GM21717 (cell line): ENCODE results near the gene ZBTB7C.

Source experiments
- ATAC-seq: cut with Tn5 transposase; IDR thresholded peaks from one replicate; pipeline ENCODE4 v1.9.1; 2021; ENCODE audit warnings: mild to moderate bottlenecking, moderate library complexity; ENCODE audit not compliant: unreplicated experiment

ZBTB7C gene

GRCh38 chr18:48219810-48220499, 189.2 kb downstream of the ZBTB7C start:
- no peak for ATAC-seq

DNA sequence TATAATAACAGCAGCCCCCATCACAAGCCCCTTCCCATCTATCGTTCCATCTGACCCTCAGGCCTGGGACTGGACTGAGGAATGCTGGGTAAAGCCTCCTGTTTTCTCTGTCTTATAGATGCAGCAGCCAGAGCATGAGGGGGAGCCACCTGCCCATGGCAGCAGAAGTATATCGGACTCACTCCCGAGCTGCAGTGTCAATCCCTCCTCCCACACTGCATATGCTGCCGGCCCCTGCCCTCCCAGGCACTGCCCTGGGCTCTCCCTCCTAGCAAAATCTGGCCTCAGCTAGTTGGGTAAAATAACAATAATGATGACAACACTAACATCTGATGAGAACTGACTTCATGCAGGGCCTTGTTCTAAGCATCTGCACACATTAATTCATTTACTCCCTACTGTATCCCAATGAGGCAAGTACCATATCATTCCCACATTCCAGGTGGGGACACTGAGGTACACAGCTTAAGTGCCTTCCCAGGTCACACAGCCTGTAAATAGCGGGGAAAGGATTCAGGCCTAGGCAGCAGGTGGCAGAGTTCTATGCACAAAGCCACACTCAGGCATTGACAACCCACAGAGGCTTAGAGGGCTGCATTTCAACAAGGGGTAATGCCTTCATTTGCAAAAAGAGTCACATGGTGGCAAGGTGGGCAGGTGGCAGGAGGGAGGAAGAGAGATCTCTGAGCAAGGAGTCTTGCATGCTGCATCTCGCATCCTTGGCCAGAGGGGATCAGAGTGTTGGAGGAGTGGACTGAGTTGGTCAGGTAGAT, 190.0 kb downstream of the ZBTB7C start:
- ATAC-seq, result no peak

DNA sequence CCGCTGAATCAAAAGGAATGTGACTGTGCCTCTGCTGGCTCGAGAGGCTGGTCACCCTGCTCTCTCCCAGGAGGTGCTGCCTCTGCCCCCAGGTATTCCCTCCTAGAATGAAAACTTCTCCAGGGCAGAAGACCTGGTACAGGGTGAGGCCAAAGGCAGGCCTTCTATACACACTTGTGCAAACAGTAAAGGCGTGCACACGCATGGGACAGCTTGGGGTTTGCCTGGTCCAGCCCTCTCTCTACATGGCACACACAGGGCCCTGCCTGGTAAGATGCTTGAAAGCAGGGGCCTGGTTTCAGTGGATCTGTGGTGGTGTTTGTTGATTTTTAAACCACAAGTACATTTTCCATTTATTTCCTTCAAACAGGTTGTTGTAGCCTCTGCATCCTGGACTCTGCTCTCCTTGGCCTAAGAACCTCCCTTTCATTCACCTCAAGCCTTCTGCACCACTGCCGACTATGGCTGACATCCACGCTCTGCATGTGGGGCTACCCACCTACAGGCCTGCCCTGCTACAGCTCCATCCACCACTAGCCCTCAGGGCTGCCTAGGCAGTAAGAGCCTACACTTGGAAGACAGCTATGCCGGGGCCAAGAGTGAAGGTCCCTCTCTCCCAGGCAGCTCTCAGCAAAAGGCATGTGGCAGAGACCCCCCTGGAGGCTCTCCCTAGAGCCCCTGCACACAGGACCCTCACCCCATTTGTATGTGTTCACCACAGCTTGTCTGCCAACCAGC, 190.7 kb downstream of the ZBTB7C start:
- no peak for ATAC-seq

DNA sequence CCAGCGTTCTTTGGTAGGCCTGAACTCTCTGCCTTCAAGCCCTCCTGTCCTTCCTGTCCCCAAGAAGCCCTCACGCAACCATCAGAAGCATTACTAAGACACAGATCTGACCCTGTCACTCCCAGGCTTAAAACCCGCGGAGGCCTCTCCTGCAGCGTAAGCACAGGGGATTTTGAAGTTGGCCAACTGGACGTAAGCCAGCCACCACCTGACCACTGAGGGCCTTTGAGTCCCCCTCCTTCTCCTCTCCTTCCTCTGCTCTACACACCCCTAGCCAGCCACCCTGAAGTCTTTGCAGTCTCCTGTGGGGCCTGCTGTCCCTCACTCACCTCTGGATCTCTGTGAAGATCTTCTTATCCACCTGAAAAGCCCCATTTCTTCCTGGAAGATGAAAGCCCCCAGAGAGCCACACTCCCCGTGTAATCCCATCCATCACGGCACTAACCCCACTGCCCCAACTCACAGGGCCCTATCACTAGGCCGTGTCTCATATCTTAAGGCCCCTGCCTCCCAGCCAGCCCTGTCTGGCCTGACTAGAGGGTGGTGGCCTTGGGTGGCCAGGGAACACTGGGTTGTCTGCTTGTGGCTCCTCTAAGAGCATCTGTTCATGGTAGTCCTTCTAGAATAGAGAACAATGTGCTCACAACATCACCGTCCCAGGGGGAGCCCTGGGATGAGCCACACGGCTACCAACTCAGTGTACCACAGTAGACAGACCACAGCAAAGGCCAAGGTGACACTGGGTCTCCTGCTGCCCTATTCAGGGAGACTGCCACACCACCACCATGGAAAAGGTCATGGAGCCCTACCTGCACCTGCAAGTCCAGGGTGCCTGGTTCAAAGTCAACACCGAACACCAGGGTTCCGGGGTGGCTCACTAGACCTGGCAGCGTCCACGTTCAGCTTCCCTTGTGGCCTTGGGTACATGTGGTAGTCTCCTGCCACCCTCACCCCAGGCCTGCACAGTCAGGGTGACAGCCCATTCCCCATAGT, 191.6 kb downstream of the ZBTB7C start:
- ATAC-seq, result no peak

GRCh38 chr18:48216639-48217257, 192.4 kb downstream of the ZBTB7C start:
- ATAC-seq, result no peak

- ATAC-seq, result no peak
Observed at GRCh38 chr18:48215876-48216638, 193.1 kb downstream of the ZBTB7C start.

DNA sequence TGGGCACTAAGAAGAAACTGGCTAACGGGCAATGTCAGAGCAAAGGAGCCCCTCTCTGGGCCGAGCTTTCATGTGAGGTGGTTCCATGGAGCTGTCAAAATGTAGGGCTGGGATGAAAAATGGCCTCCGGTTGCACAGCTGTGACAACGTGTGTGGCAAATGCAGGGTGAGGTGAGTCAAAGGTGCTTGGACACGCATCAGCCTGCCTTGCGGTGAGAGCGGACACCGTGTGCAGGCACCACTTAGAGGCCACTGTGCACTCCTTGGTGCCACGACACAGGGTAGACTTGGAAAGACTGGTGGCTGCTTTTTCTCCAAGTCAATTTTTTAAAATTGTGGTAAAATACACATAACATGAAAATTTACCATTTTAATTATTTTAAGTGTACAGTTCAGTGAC, 195.4 kb downstream of the ZBTB7C start:
- no peak for ATAC-seq

GRCh38 chr18:48208432-48209140, 200.6 kb downstream of the ZBTB7C start:
- ATAC-seq, result no peak

GRCh38 chr18:48207733-48208132, 201.4 kb downstream of the ZBTB7C start:
- ATAC-seq, result no peak

- ATAC-seq, result no peak
Observed at GRCh38 chr18:48206887-48207286, 202.3 kb downstream of the ZBTB7C start.

DNA sequence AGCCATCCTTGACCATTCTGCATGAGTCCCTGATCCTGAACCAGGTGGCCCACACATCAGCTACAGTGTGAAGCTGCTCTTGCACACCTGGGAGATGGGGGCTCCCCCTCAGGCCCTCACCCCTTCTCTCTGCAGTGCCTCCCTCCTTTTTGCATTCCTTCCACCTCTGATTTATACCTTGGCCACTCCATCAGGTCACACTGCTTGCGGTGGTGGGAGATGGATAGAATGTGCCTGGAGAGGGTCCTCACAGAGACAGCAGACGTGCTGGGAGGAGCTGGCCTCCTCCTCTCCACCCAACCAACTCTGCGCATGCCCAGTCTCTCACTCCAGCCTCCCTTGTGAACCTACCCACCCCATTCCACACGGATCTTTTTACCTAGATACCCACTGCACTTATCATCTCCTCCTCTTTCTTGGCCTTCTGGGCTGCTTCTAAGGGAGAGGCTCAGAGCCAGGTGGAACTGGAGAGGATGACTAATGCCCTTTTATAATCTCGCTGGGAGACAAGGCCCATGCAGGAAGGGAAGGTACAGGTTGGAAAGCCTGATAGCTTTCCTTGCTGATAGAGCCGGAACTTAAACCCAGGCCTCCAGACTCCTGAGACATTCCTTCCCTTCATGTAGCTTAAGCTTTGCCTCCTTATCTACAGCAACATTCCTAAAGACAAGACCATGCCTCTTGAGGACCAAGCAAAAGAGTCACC, 205.1 kb downstream of the ZBTB7C start:
- ATAC-seq, result no peak

GRCh38 chr18:48203288-48203945, 205.8 kb downstream of the ZBTB7C start:
- no peak for ATAC-seq

- ATAC-seq, result no peak
Observed at GRCh38 chr18:48202350-48203260, 206.6 kb downstream of the ZBTB7C start.

- no peak for ATAC-seq
Observed at GRCh38 chr18:48202006-48202348, 207.2 kb downstream of the ZBTB7C start.

DNA sequence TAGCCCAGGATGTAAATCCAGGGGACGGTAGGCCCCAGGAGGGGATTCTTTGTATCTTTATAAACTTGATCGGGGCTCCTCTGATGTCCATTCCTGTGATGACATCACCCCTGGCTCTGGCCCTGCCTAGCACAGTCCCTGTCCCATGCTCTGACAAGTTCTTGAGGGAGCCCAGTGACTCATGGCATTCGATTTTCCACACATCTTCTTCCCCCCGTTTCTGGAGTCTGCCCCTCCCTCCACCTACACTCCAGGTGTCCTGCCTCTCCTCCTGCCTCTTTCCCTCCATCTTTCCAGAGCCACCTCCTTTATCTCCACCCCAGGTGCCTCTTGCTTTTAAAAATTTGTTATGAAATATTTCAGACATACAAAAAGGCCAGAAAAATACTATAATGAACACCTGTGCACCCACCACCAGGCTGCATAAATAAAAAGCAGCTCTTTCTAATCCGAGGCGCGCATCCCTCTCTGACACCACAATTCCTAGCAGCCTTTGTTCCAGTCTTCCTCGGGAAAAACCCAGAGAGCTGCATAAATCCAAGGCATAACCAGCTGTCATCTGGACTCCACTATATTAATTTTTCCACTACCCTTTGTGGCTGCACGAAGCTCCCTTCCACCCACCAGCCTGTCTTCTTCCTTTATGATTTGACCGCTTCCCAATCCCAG, 207.7 kb downstream of the ZBTB7C start:
- no peak for ATAC-seq
